ENCODE measurements around the gene SZT2. TPM values are rescaled to one million over a fixed set of nuclear protein-coding genes. Genes with fewer than 3 reads are reported as not detected.
"Not testable (repeated sequence)": the region's sequence is repeated elsewhere in the genome, so short reads cannot be mapped to it uniquely, and the experiment has no call there.

The SZT2 gene
- total and polyA plus RNA-seq, 10 donors = 9.4 to 115 (median 72.4) TPM

GRCh38 chr1:43499898-43500297 is 110.2 kb downstream of the SZT2 start:
- no peak for DNase-seq
- TF ChIP-seq POLR2AphosphoS5 (IDR thresholded peaks at IDR 0.05) (no peak), CTCF (IDR thresholded peaks at IDR 0.05 in 8 of 11, conservative IDR thresholded peaks at IDR 0.05 in 3 of 11) (no peak), POLR2A (IDR thresholded peaks at IDR 0.05) (no peak)
- Histone ChIP-seq H3K4me3 (no peak overlapping the region), H3K27me3 (replicated peaks in 1 of 7) (no peaks in the 10 kb centered on the region), H3K27ac (no peak overlapping the region), H3K36me3 (no peaks in the 10 kb centered on the region), H3K4me1 (no peaks in the 10 kb centered on the region), H3K9me3 (no peaks in the 10 kb centered on the region)
- intact Hi-C loops (cut with DNase I; ENCODE audit: low total_unique reads) = no loop called here
- 77 to 87% (median 84%) methylated on average over 6 of the region's 6 CpGs for WGBS, 5 donors

- H3K36me3 ChIP-seq; H3K27me3 ChIP-seq (replicated peaks in 1 of 7); H3K4me3 ChIP-seq; DNase-seq; H3K27ac ChIP-seq; H3K9me3 ChIP-seq; H3K4me1 ChIP-seq; intact Hi-C loops (cut with DNase I; ENCODE audit: low total_unique reads): not testable (repeated sequence)
- WGBS, 5 donors = 95 to 100% (median 95%) methylated on average over 12 to 22 of the region's 33 CpGs; no CpG with 5 or more reads in 1 of the 5 donors
Observed at GRCh38 chr1:43501806-43502205, 112.1 kb downstream of the SZT2 start.

GRCh38 chr1:43503534-43503933 is 113.8 kb downstream of the SZT2 start:
- Histone ChIP-seq H3K4me1 (no peaks in the 10 kb centered on the region), H3K9me3 (no peaks in the 10 kb centered on the region), H3K4me3 (no peak overlapping the region), H3K36me3 (no peaks in the 10 kb centered on the region), H3K27ac (no peak overlapping the region), H3K27me3 (replicated peaks in 1 of 7) (peaks cover 0 to 7% (median 0%) of the 10 kb centered on the region in 7 donors)
- WGBS, 5 donors = 88 to 91% (median 89%) methylated on average over 8 of the region's 8 CpGs
- DNase-seq = no peak
- TF ChIP-seq POLR2A (IDR thresholded peaks at IDR 0.05) (no peak), POLR2AphosphoS5 (IDR thresholded peaks at IDR 0.05) (no peak), CTCF (IDR thresholded peaks at IDR 0.05 in 8 of 11, conservative IDR thresholded peaks at IDR 0.05 in 3 of 11) (no peak)
- intact Hi-C loops (cut with DNase I; ENCODE audit: low total_unique reads) = no loop called here

Small RNAs within 50 kb of the gene (microRNA-seq; reads per million reads assigned to microRNA genes)
- 2.0 to 3.9 (median 3.6) reads per million in 3 donors for gene MIR6734
- gene MIR6735 = 0.36 to 2.1 (median 0.85) reads per million in 3 donors

Small RNAs within 50 kb of the gene (small RNA-seq; reads per million reads assigned to genes)
- 0 reads per million in 4 donors for gene MIR6735

Other genes starting within 250 kb of the SZT2 start
- 10 to 100 TPM; 22.7 to 37.1 (median 27.5) TPM for gene EBNA1BP2, start 217.6 kb upstream of the SZT2 start, total RNA-seq
- gene EBNA1BP2, start 217.6 kb upstream of the SZT2 start, polyA plus RNA-seq = 10 to 100 TPM; 31.4 to 49.7 (median 48.6) TPM
- not detected for gene CFAP57, start 217.6 kb upstream of the SZT2 start, total RNA-seq
- gene CFAP57, start 217.6 kb upstream of the SZT2 start, polyA plus RNA-seq = under 1 TPM; 0.03 to 0.07 (median 0.05) TPM
- not detected for gene TMEM125, start 119.9 kb upstream of the SZT2 start, total RNA-seq
- gene TMEM125, start 119.9 kb upstream of the SZT2 start, polyA plus RNA-seq = under 1 TPM in 2 of 3 donors, not detected in 1; 0.05 to 0.06 TPM
- not detected for gene C1orf210, start 104.3 kb upstream of the SZT2 start, total RNA-seq
- gene C1orf210, start 104.3 kb upstream of the SZT2 start, polyA plus RNA-seq = not detected
- gene TIE1, start 88.9 kb upstream of the SZT2 start, total RNA-seq = 10 to 100 TPM; 45.0 to 81.8 (median 65.4) TPM
- 10 to 100 TPM in 1 of 3 donors, 1 to 10 TPM in 2; 4.9 to 17.4 (median 7.0) TPM for gene TIE1, start 88.9 kb upstream of the SZT2 start, polyA plus RNA-seq
- gene MPL, start 52.1 kb upstream of the SZT2 start, total RNA-seq = 1 to 10 TPM in 4 of 7 donors, under 1 TPM in 2, not detected in 1; 0.47 to 2.2 (median 1.3) TPM
- gene MPL, start 52.1 kb upstream of the SZT2 start, polyA plus RNA-seq = not detected
- 10 to 100 TPM in 4 of 7 donors, 1 to 10 TPM in 3; 3.8 to 18.4 (median 12.5) TPM for gene CDC20, start 30.9 kb upstream of the SZT2 start, total RNA-seq
- 10 to 100 TPM in 1 of 3 donors, 1 to 10 TPM in 2; 2.1 to 25.9 (median 7.0) TPM for gene CDC20, start 30.9 kb upstream of the SZT2 start, polyA plus RNA-seq
- 10 to 100 TPM; 42.9 to 78.7 (median 54.1) TPM for gene ELOVL1, start 21.9 kb upstream of the SZT2 start, total RNA-seq
- 10 to 100 TPM; 38.7 to 55.5 (median 43.2) TPM for gene ELOVL1, start 21.9 kb upstream of the SZT2 start, polyA plus RNA-seq
- gene MED8, start 99 bp upstream of the SZT2 start, total RNA-seq = 10 to 100 TPM; 24.8 to 38.3 (median 30.5) TPM
- 10 to 100 TPM; 18.3 to 23.8 (median 22.3) TPM for gene MED8, start 99 bp upstream of the SZT2 start, polyA plus RNA-seq
- gene HYI, start 64.0 kb downstream of the SZT2 start, total RNA-seq = 10 to 100 TPM; 24.2 to 47.3 (median 38.6) TPM
- gene HYI, start 64.0 kb downstream of the SZT2 start, polyA plus RNA-seq = 10 to 100 TPM; 23.2 to 67.2 (median 59.9) TPM
- gene PTPRF, start 141.0 kb downstream of the SZT2 start, total RNA-seq = 10 to 100 TPM in 6 of 7 donors, 1 to 10 TPM in 1; 8.3 to 25.0 (median 14.8) TPM
- gene PTPRF, start 141.0 kb downstream of the SZT2 start, polyA plus RNA-seq = 1 to 10 TPM; 2.7 to 3.9 (median 3.5) TPM

All from spleen (tissue), 11 donors.